Endothelial cell of umbilical vein (primary cell): ENCODE data around the gene RECK. TPM values are rescaled to one million over a fixed set of nuclear protein-coding genes. Genes with fewer than 3 reads are reported as not detected.

ENCODE experiments used
- BruUV-seq: library from RNA; stranded (reverse); fragments of 400-500 nt; replicated peaks from 2 replicates; lab custom pipeline; 2021; lab: Mats Ljungman, UMichigan
- CTCF ChIA-PET: fragments of 300-600, 350-600 bp; sonication (Branson Sonifier 250); formaldehyde crosslinking; loops from one replicate; lab custom pipeline; 2021; ENCODE audit warnings: antibody characterized with exemption, inconsistent platforms; lab: Charles Lee
- POLR2A ChIA-PET: fragments of 300-600, 350-600 bp; sonication (Branson Sonifier 250); formaldehyde crosslinking; loops from one replicate; lab custom pipeline; 2021; ENCODE audit warnings: antibody characterized with exemption, inconsistent platforms; lab: Charles Lee
- DNase-seq: peaks from one replicate; pipeline ENCODE4 v3.0.0-alpha.2; 2011; ENCODE audit warnings: low read depth, low spot score
- FAIRE-seq: peaks from 2 replicates; lab custom pipeline; 2011; peaks lifted over from hg19 to GRCh38; lab: Jason Lieb, UNC
- H2AFZ ChIP-seq: 2 replicates; pipeline ENCODE4 v1.6.0; 2012; ENCODE audit warnings: low read depth, low read length, control low read depth, inconsistent platforms
- H3K27ac ChIP-seq: 2 replicates; pipeline ENCODE4 v1.5.1; 2011; ENCODE audit warnings: low read depth, mild to moderate bottlenecking, control low read depth, low read length, moderate library complexity; ENCODE audit not compliant: insufficient read depth
- H3K27me3 ChIP-seq, 2 experiments: 2 replicates each; pipeline versions ENCODE4 v1.6.0 to v1.6.1; 2011; ENCODE audit warnings: low read length in 2 of 2, mixed read lengths in 1 of 2; ENCODE audit not compliant: control insufficient read depth in 2 of 2, insufficient read depth in 2 of 2
- H3K36me3 ChIP-seq, 2 experiments: 2 replicates in 1 of 2; 3 replicates in 1 of 2; pipeline ENCODE4 v1.5.1; 2011; ENCODE audit warnings: low read length in 2 of 2, mild to moderate bottlenecking in 1 of 2, moderate library complexity in 1 of 2; ENCODE audit not compliant: control insufficient read depth in 2 of 2, insufficient read depth in 2 of 2; ENCODE audit errors: extremely low read depth in 1 of 2
- H3K4me1 ChIP-seq: 3 replicates; pipeline ENCODE4 v1.5.1; 2011; ENCODE audit warnings: mild to moderate bottlenecking, low read length; ENCODE audit not compliant: control insufficient read depth, insufficient read depth; ENCODE audit errors: extremely low read depth
- H3K4me2 ChIP-seq: 2 replicates; pipeline ENCODE4 v1.6.1; 2011; ENCODE audit warnings: low read length, control low read depth, mixed read lengths; ENCODE audit not compliant: insufficient read depth
- H3K4me3 ChIP-seq, 3 experiments: fragments of 200-600 bp in 1 of 3; sonication (generic), shearing (Covaris generic) in 1 of 3; replicated peaks in 1 of 3; 2 replicates each; pipeline ENCODE4 v1.5.1; 2011 to 2016; ENCODE audit warnings: control low read depth in 3 of 3, low read length in 3 of 3, mild to moderate bottlenecking in 2 of 3, inconsistent platforms in 1 of 3, low read depth in 1 of 3, moderate library complexity in 1 of 3; ENCODE audit not compliant: insufficient read depth in 1 of 3
- H3K79me2 ChIP-seq: 2 replicates; pipeline ENCODE4 v1.6.0; 2012; ENCODE audit warnings: low read length, inconsistent platforms; ENCODE audit not compliant: control insufficient read depth, insufficient read depth
- H3K9ac ChIP-seq: replicated peaks from 2 replicates; pipeline ENCODE3; 2011; ENCODE audit warnings: low read length, control low read depth; ENCODE audit not compliant: insufficient read depth; ENCODE audit errors: extremely low read depth
- H3K9me1 ChIP-seq: replicated peaks from 3 replicates; pipeline ENCODE4 v1.6.0; 2011; ENCODE audit warnings: mild to moderate bottlenecking, low read length; ENCODE audit not compliant: control insufficient read depth, insufficient read depth; ENCODE audit errors: extremely low read depth
- H3K9me3 ChIP-seq: replicated peaks from 2 replicates; pipeline ENCODE4 v1.5.1; 2012; ENCODE audit warnings: low read length, inconsistent platforms; ENCODE audit not compliant: control insufficient read depth, insufficient read depth
- H4K20me1 ChIP-seq: replicated peaks from 2 replicates; pipeline ENCODE3; 2011; ENCODE audit warnings: mild to moderate bottlenecking, low read length; ENCODE audit not compliant: control insufficient read depth, insufficient read depth; ENCODE audit errors: extremely low read depth
- CTCF ChIP-seq, 2 donors: IDR thresholded peaks; 1 replicate in 1 of 2; 2 replicates in 1 of 2; pipeline ENCODE4 v1.5.1; 2011; ENCODE audit warnings: low read length in 2 of 2, mild to moderate bottlenecking in 2 of 2, moderate library complexity in 2 of 2, control low read depth in 1 of 2, inconsistent platforms in 1 of 2, low read depth in 1 of 2; ENCODE audit not compliant: insufficient read depth in 1 of 2; ENCODE audit errors: extremely low read depth in 1 of 2
- EZH2 ChIP-seq: IDR thresholded peaks from 2 replicates; pipeline ENCODE4 v1.6.1; 2012; ENCODE audit warnings: borderline replicate concordance, low read depth, mild to moderate bottlenecking, moderate library complexity, low read length, inconsistent platforms; ENCODE audit not compliant: severe bottlenecking
- FOS ChIP-seq: IDR thresholded peaks from 2 replicates; pipeline ENCODE4 v1.6.1; 2011; ENCODE audit warnings: mild to moderate bottlenecking, low read length, moderate library complexity, borderline replicate concordance; ENCODE audit not compliant: insufficient read depth
- GATA2 ChIP-seq: IDR thresholded peaks from 2 replicates; pipeline ENCODE4 v1.7.0; 2011; ENCODE audit warnings: low read depth, mild to moderate bottlenecking, moderate library complexity, mixed read lengths, low read length; ENCODE audit not compliant: insufficient read length, insufficient read depth
- JUN ChIP-seq: IDR thresholded peaks from 2 replicates; pipeline ENCODE4 v1.6.1; 2011; ENCODE audit warnings: borderline replicate concordance, low read depth; ENCODE audit not compliant: insufficient read length, insufficient read depth
- MAX ChIP-seq: IDR thresholded peaks from 2 replicates; pipeline ENCODE4 v1.6.1; 2011; ENCODE audit not compliant: insufficient read depth, insufficient read length
- MYC ChIP-seq: IDR thresholded peaks from one replicate; pipeline ENCODE4 v1.6.1; 2011; ENCODE audit warnings: mild to moderate bottlenecking, low read depth, low read length
- POLR2A ChIP-seq: IDR thresholded peaks from 2 replicates; pipeline ENCODE4 v1.6.1; 2012; ENCODE audit warnings: low read depth, mild to moderate bottlenecking, control low read depth, low read length
- POLR2AphosphoS5 ChIP-seq: IDR thresholded peaks from 2 replicates; pipeline ENCODE4 v1.6.1; 2012; ENCODE audit warnings: low read depth, mild to moderate bottlenecking, control low read depth, low read length, moderate library complexity; ENCODE audit not compliant: insufficient read depth
- dilution Hi-C: fragments of 300-500 bp; cut with MboI; formaldehyde crosslinking; loops from one replicate; pipeline ENCODE4 v1.15.0; 2019; ENCODE audit warnings: low sequenced_read_pairs; ENCODE audit not compliant: extremely low pct_ligation_motif_present
- intact Hi-C: fragments of 100-400 bp; cut with micrococcal nuclease; formaldehyde crosslinking; loops from one replicate; pipeline ENCODE4 v1.10.0; 2022
- polyA plus RNA-seq, 4 experiments: library from polyadenylated mRNA; depleted of rRNA in 3 of 4; stranded (reverse) in 3 of 4; unstranded in 1 of 4; fragments of >200 nt; gene quantifications; 2 replicates each; pipeline versions ENCODE4 v1.2.1 to v1.2.3, GENCODE V29; 2011 to 2012; ENCODE audit warnings: missing spikeins in 1 of 4
- total RNA-seq: library from RNA; stranded (reverse); gene quantifications from 2 replicates; pipeline ENCODE4 v1.2.3, GENCODE V29; 2021

The RECK gene
- total and polyA plus RNA-seq, 2 donors (not counting 3 experiments of a cell fraction or from before 2014, with no cell fraction given), result 12.0 to 14.1 TPM

GRCh38 chr9:36164989-36165388 lies 128.3 kb downstream of the RECK start:
- H4K20me1 ChIP-seq, result no peaks in the 10 kb centered on the region
- intact Hi-C loops, result no loop called here
- TF ChIP-seq MYC, result no peak
- no peak for TF ChIP-seq POLR2A
- TF ChIP-seq CTCF (IDR thresholded peaks at IDR 0.05; ENCODE audit: extremely low read depth in 1 of 2, insufficient read depth in 1 of 2, low read depth in 1 of 2, low read length in 2 of 2), result no peak
- no peak for TF ChIP-seq EZH2
- TF ChIP-seq MAX, result no peak
- no peak for TF ChIP-seq POLR2AphosphoS5
- no peak for TF ChIP-seq JUN
- TF ChIP-seq FOS, result no peak
- TF ChIP-seq GATA2, result no peak
- FAIRE-seq (no peak), DNase-seq (no peak)
- H3K4me3 ChIP-seq, result no peak overlapping the region
- no peaks in the 10 kb centered on the region for H3K27me3 ChIP-seq
- no peak overlapping the region for H3K9ac ChIP-seq
- peaks cover 18% of the 10 kb centered on the region for H3K4me1 ChIP-seq
- ChIA-PET POLR2A (interaction anchor here (1.6 kb wide), 1 partner anchor 25 kb away, joined by 4 read pairs; the partner anchor contains the start of gene CLTA), CTCF (interaction anchor here (0.7 to 8.4 kb wide), 12 partner anchors 11 to 481 kb away, joined by 3 to 189 read pairs (median 13); partner anchors contain the start of genes CLTA, GLIPR2 and OR2S2)
- no TSS peak for BruUV-seq
- no peaks in the 10 kb centered on the region for H3K9me1 ChIP-seq
- H3K4me2 ChIP-seq, result no peak overlapping the region
- dilution Hi-C loops, result no loop called here
- H3K9me3 ChIP-seq, result no peaks in the 10 kb centered on the region
- H3K27ac ChIP-seq, result no peak overlapping the region
- H3K79me2 ChIP-seq, result no peaks in the 10 kb centered on the region
- no peaks in the 10 kb centered on the region for H3K36me3 ChIP-seq
- no peak overlapping the region for H2AFZ ChIP-seq
